Cortex of kidney (tissue), 1 donor: ENCODE results near the gene PIPOX.

ENCODE experiments used
- DNase-seq: peaks from one replicate; lab custom pipeline; 2025; lab: John Stamatoyannopoulos, UW

Gene PIPOX

DNA sequence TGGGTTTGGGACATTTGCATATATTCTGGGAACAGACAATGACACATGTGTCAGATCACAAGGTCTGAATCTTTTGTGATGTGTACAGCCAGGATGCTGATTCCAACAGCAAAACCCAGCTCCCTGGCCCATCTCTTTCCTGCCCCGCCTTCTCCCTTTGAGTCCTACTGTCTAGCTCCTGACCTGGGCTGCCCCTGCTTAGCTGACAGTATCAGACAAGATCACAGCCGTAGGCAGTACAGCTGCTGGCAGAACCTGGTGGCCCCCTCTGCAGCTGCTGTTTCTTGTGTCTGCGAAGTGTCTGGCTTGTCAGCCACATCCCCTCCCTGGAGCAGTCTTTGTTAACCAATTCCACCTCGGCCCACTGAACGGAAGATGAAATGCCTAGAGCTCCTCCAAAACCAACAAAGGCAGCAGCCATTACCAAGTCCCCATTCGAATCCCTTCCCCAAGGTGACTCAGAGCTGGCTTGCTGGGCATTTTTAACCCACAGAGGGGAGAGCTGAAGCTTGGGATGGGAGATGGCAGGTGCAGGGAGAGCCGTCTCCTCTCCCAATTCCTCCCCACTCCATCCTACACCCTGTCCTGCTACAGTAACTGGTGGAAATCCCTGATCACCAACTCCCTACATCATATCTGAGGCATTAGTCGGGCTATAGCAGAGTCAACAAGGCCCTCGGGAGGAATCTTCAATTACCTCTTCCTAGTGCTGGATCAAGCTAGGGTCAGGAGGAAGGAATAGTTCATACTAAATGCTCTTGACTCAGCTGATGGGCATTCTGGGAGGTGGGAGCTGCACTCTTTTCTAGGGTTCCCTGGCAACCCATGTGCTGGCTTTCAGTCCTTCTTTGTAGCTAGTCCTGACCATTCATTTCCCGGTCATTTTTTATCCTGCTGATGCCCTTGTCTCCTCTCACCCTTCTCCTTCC lies 5.8 kb downstream of the PIPOX start:
- no peak for DNase-seq

DNA sequence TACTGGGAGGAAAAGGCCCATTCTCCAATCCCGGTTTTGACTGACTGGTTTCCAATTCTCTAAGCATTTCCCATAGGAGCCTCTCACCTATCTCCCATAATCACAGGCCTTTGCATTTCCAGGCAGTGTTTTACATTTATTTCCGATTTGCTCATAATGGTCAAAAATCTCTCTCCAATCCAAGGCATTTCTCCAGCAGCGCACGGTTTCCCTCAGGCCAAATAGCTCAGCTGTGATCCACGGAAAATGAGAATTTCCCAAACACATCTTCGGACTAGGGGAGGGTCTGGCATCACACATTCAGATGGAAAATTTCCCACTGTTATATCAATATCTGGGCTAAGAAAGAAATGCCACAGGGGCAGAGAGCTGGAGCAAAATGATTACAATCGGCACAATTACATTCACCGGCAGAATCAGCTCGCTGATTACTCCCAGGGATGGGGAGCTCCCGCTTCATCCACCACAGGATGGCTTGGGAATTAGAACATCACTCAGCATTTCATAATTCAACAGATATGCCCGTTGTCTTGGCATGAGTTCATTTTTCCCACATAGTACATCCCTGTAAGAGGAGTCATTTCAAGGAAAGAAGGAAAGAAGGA lies 6.7 kb downstream of the PIPOX start:
- no peak for DNase-seq

DNA sequence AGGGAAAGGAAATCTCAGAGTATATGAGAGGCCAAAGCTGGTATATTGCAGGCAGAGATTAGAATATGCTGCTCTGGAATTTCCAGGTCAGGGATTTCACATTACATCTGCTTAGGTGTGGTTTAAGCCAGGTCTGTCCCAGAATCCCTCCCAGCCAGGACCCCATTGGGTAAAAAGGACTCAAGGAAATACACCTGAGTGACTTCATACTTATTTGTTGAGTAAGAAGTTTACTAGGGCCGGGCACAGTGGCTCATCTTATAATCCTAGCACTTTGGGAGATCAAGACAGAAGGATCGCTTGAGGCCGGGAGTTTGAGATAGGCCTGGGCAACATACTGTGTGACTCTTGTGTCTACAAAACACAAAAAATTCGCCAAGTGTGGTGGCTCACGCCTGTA lies 7.2 kb downstream of the PIPOX start:
- no peak for DNase-seq

DNA sequence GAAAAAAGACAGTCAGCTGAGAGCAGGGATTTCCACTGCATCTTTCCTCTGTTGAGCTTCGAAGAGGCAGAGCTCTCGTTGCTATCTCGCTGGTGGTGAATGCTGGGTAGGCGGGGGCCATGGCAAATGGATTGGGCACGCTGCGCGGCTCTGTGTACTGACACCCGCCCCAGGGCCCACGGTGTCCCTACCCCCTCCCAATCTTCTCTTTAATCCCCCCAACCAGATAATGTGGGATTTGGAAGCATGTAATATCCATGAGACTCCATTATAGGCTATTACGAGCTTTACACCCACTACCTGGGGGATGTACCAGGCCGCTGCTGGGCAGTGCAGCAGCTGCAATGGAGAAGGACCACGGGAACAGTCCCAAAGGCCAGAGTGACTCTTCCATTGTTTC lies 8.3 kb downstream of the PIPOX start:
- no peak for DNase-seq

DNA sequence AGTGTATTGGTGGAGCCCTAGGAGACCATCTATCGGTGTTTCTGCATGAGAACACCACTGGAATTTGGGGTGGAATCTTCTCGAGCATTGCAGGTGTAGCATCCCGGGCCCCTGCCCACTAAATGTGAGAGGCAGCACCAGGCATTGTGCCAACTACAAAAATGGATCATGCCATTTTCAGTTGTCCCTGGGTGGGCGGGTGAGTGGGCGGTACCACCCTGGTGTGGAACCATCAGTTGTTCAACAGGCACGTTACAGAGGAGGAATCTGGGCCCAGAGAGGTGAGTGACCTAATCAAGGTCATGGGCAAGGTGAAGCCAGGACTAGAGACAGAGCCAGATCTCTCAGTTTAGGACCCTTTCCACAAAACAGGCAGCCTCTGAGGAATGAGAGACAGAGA lies 8.8 kb downstream of the PIPOX start:
- DNase-seq: no peak

DNA sequence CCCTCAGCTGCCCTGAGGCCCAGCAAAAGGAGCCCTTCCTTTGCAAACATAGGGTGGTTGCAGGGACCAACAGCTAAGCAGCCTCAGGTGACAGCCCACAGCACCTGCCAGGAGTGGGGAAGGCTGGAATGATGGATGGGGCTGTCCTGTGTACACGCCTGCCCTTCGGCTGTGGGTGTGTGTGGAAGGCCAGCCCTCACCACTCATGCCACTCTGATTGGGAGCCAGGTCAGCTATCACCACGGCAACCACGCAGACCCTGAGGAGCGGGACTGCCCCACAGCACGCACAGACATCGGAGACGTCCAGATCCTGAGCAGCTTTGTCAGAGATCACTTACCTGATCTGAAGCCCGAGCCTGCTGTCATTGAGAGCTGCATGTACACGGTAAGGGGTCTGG lies 11.9 kb downstream of the PIPOX start:
- no peak for DNase-seq

DNA sequence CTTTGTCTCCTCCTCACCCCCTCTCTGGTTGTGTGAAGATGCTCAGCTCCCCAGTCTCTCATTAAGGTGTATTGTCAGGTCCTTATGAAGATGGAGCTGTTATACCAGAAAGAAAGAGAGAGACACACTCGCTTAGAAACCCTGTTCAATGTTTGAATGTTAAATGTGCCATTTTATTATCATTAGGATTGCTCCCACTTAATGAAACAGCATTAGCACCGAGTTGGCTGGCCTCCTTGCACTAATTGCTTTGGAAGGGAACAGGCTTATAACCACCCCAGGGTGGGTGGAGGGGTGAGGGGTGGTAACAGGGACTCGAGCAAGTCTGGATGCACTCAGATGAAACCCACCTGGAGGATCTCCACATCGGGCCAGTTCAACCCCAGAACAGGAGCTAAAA lies 14.4 kb downstream of the PIPOX start:
- no peak for DNase-seq

DNA sequence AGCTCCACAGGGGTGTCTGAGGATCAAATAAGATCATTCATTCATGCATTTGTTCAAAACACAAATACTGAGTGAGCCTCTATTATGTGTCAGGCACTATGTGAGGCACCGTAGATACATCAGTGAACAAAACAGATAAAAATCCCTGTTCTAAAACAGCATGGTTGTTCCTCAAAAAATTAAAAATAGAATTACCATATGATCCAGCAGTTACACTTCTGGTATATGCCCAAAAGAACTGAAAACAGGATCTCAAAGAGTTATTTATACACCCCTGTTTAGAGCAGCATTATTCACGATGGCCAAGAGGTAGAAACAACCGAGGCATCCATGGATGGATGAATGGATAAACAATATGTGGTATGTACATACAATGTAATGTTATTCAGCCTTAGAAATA lies 15.4 kb downstream of the PIPOX start:
- no peak for DNase-seq

DNA sequence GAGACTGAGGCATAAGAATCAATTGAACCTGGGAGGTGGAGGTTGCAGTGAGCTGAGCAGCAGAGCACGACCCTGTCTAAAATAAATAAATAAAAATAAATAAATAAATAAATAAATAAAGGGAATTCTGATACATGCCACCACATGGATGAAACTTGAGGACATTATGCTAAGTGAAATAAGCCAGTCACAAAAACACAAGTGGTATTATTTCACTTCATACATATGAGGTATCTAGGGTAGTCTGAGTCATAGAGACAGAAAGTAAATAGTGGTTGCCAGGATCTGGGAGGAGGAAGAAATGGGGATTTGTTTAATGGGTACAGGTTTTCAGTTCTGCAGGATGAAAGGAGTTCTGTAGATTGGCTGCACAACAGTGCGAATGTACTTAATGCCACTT lies 16.3 kb downstream of the PIPOX start:
- no peak for DNase-seq

DNA sequence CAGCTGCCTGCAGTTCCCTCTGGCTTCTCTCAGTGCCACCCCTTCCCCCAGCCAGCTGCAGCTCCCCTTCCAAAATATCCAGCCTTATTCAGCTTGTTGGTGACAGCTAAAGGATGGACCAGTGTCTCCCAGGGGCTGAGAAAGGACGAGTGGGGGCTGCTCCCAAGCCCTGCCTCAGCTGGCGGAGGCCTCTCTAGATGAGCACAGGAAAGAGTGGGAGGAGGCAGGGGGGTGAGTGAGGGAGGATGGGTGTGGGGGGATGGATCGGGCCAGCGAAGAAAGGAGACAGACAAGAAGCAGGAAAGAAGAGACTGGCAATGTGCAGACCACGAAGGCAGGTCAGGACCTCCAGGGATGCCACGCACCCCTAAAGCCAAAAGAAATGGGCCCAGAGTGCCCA lies 17.5 kb downstream of the PIPOX start:
- DNase-seq: no peak

DNA sequence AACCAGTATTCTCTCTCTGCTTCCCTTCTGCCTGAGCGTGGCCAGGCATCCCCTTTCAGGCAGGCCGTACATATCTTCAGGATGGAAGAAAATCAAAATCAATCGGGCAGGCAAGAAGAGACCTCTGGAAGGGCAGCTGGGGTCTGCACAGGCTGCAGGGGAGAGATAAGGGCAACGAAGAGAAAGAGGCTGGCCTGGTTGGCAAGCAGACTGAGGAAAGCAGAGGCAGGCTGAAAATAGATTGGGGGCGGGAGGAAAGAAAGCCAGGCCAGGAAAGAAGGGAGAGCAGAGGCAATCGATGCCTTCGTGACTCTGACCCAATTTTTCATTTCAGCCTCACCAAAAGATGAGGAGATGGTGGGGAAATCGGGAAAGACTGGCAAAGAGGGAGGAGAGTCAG lies 18.1 kb downstream of the PIPOX start:
- DNase-seq: no peak

DNA sequence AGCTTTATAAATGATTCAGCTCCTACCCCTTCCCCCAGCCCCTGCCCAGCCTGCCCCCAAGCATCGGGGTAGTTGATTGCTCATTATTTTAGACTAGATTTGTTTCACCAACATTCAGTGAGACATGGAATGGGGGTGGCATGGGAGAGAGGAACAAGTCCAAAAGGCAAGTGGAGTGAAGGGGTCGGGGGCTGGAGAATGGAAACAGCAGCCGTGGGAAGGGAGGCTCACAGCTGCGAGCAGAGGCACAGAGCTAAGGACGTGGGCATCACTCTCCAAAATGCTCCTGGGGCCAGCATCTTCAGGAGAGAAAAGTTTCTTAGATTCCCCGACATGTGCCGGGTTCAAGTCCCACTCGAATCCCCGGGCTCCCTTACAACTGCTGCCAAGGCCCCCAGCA lies 19.3 kb downstream of the PIPOX start:
- DNase-seq: no peak

DNA sequence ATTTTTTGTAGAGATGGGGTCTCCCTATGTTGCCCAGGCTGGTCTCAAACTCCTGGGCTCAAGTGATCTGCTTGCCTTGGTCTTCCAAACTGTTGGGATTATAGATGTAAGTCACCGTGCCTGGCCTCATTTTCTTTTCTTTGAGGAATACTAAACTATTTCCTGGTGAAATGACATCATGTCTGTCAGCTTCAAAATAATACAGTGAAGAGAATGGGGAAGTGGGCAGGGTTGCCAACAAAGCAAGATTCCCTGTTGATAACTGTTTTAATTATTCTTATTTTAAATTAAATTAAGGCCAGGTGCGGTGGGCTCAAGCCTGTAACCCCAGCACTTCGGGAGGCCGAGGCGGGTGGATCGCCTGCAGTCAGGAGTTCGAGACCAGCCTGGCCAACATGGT lies 21.1 kb downstream of the PIPOX start:
- DNase-seq: no peak

DNA sequence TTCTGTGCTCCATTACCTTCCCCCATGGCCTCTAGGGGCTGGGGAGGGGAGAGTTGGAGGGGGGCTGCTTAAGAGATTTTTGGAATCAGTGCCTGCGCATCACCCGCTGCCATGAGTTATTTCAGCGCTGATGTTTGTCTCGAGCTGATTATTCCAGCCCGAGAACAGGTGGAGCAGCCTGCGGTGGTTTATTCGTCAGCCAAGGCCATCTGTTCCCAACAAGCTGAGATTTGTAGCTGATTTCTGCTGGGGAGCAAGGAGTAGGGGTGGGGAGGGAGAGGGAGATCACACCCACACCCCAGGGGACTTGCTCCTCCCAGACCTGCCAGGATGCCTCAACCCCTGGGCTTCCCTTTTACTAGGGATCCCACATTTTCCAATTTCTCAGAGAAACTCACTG lies 23.1 kb downstream of the PIPOX start:
- no peak for DNase-seq

DNA sequence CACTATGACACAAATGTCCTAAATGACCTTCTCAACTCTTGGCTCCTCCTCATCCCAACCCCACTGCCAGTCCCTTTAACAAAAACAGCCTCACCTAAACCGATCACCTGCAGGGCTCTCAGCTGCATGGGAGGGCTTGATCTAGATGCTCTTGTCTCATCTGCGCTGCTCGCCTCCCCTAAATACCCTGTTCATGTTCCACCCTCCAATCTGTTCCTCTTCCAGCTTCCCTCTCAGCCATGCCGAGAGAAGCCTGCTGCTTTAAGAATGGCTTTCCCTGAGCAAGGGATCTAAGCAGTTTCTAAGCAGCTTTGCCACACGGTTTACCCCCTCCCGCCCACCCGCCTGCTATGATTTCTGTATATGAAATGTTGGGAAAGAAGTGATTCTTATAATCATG lies 23.7 kb downstream of the PIPOX start:
- DNase-seq: no peak

DNA sequence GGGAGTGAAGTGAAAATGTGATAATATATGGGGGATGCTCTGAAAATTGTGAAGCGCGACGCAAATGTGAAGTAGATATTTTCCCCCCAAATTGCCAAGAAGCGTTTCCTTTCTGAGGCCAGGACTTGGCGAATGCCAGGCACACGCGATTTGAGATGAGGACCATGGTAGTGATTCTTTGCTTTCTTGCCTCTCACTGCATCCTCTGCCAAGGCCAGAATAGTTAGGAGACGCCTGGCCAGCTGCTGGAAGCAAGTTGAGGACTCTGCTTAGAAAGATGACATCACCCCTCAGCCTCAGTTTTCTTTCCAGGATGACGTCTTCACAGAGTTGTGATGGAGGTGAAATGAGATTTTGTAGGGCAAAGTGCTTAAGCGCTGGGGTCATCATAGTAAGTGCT lies 25.9 kb downstream of the PIPOX start:
- DNase-seq: no peak

DNA sequence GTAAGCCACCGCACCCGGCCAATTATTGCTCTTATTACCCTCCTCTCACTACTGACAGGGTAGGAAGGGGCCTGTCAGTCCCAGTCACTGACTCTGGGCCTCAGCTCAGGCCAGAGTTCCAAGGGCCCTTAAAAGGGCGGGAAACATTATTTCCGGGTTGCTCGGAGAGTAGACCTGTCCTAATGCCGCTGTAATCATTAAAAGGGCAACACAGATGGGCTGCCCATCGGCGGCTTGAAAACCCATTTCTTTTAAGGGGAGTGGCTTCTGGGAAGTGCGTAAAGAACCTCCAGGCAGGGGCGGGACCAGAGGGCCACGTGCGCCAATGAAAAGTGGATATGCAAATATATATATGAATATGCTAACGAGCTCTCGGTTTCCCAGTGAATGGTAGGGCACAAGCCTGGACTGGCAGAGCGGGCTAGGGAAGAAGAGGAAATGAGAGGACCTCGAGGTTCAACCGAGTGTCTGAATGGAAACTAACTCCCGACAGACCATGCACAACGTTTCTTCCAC lies 26.6 kb downstream of the PIPOX start:
- DNase-seq: no peak

DNA sequence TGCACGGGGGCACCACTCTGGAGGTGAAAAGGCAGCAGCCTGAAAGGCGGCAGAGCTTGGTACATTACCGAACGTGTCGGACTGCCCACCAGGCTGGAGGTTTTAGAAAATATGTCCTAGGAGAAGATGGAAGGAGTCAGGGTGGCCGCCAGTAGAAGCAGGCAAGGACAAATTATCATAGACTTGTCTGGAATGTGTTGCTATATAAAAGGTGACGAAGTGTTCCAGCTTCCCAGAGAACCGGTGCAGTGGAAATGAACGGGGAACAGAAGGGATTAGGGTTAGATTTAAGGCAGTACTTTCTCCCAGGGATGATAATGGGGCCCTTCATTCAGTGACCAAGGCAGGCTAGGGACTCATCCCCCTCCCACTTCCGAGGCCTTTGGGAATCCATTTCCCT lies 27.4 kb downstream of the PIPOX start:
- no peak for DNase-seq

DNA sequence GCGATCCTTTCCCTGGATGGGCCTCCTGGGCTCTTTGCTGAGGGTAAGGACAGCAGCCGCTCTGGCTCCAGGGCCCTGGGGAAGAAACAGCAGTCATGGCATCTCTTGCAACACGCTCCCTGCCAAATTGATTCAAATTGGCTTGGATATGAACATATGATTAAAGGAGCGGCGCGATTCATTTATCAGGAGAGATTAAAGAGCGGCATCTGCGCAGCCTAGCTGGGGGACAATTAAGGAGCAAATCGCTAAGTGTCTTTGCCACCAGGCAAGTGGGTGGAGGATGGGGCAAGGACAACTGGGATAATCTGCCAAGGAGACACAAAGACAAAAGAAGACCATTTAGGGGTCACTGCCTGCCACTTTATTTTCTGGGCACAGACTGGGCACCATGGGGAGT lies 27.8 kb downstream of the PIPOX start:
- no peak for DNase-seq

DNA sequence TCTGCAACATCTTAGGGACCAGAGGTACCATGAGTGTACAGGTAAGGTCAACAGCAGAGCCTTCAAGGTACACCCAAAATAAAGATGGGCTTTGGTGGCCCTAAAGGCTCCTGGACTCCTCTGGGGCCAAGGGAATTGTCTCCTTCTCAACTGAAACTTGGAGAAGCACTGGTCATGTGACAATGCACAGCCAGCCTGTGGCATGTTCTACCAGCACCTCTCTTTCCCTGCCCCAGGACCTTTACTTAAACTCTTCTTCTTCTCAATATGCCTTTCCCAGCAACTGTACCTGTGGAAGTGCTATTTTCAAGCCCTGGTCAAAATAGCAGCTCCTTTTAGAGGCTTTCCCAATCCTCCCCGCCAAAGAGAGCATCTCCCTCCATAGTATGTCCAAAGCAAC lies 28.4 kb downstream of the PIPOX start:
- no peak for DNase-seq

DNA sequence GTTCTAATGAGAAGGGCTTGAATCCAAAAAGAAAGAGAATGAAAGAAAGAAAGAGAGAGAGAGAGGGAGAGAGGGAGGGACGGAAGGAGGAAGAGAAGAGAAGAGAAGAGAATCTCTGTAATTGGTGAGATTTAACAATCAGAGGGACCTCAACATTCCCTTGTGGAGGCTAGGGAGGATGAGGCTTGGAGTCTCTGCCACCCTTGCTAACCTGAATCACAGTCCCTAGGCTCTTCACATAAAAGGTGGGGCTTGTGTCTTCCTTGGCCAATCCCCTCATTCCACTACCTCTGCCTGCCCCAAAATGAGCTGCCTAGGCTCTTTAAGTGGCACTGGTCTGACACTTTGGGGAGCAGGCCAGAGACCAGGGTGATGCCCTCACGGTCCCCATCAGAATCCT lies 30.1 kb downstream of the PIPOX start:
- no peak for DNase-seq

DNA sequence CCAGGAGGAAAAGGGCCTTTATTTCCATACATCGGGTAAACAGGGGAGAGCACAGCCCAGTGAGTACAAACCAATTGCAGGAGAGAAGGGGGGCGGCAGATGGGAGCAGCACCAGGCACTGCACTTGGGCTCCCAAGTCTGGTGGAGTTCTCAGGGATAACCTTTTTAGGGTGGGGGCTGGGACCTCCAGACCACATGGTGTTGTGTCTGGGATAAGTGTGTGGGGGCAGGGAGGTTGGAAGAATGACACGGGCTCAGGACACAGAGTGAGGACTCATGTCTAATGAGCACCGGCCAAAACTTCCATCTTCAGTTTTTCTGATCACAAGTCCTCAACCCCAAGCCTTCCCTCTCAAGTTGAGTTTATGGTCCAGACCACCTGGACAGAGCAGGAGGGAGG lies 30.6 kb downstream of the PIPOX start:
- DNase-seq: no peak

DNA sequence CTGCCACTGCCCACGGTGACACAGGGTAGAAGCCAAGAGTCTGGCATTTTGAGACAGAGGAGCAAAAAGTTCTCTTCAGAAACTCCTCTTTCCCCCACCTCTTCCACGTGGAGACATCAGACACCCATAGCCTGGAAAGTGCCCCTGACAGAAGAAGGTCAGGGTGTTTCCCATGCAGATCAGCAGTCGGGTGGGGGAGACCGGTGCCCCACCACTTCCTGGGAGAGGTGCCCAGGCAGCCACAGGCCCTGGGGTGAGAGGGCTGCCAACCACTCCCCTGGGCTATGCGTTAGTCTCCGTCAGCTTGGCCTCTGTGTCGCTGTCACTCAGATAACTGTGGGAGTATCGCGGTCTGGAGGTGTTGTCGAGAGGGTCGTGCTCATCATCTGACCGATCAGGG lies 31.5 kb downstream of the PIPOX start:
- DNase-seq: no peak

DNA sequence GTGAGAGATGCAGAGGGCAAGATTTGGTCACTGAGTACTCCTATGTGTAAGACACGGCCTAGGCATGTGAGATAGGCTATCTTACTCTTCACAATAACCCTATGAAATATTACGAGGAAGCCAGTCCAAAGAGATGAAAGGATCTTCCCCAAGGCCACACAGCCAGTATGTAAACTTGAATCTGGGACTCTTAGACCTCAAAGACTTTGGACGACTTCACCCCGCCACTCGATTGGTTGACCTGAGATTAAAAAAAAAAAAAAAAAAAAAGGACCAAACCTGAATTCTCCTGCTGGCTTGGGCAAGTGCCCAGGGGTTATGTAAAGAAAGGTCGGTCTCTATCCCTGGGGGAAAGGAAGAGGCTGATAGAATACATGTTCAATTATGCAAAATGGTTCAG lies 33.1 kb downstream of the PIPOX start:
- no peak for DNase-seq
